Breast epithelium (tissue), 4 donors: ENCODE results near the gene DSCAML1. TPM values are rescaled to one million over a fixed set of nuclear protein-coding genes. Genes with fewer than 3 reads are reported as not detected.

Experiments used
- DNase-seq, 2 donors: peaks; one replicate each; pipeline ENCODE4 v3.0.0-alpha.2; 2019; ENCODE audit warnings: low spot score in 2 of 2
- H3K27ac ChIP-seq, 2 donors: fragments of 200-600 bp; sonication (generic) in 1 of 2; one replicate each; pipeline ENCODE4 v1.5.1; 2016 to 2019; ENCODE audit warnings: mild to moderate bottlenecking in 1 of 2
- H3K27me3 ChIP-seq, 2 donors: fragments of 200-600 bp; sonication (generic) in 1 of 2; one replicate each; pipeline versions ENCODE4 v1.5.1 to v1.6.0; 2017 to 2019; ENCODE audit warnings: control low read depth in 1 of 2, mild to moderate bottlenecking in 1 of 2
- H3K36me3 ChIP-seq: fragments of 200-600 bp; one replicate; pipeline ENCODE4 v1.5.1; 2019
- H3K4me1 ChIP-seq, 2 donors: fragments of 200-600 bp; sonication (generic); one replicate each; pipeline ENCODE4 v1.5.1; 2016 to 2019; ENCODE audit warnings: control low read depth in 1 of 2
- H3K4me3 ChIP-seq, 3 donors: fragments of 200-600 bp; sonication (generic); 1 replicate in 2 of 3; 2 replicates in 1 of 3; pipeline ENCODE4 v1.5.1; 2016 to 2019; ENCODE audit warnings: mild to moderate bottlenecking in 3 of 3, moderate library complexity in 2 of 3
- H3K9me3 ChIP-seq, 2 donors: fragments of 200-600 bp; sonication (generic) in 1 of 2; one replicate each; pipeline ENCODE4 v1.5.1; 2016 to 2019; ENCODE audit warnings: control low read depth in 1 of 2
- CTCF ChIP-seq, 3 donors: fragments of 450-650 bp; IDR thresholded peaks; one replicate each; pipeline ENCODE4 v1.5.1; 2016 to 2017; ENCODE audit warnings: antibody characterized with exemption in 3 of 3, mild to moderate bottlenecking in 3 of 3, moderate library complexity in 3 of 3
- POLR2A ChIP-seq: fragments of 450-650 bp; IDR thresholded peaks from one replicate; pipeline ENCODE4 v1.6.1; 2016; ENCODE audit warnings: antibody characterized with exemption, mild to moderate bottlenecking, moderate library complexity
- POLR2AphosphoS5 ChIP-seq, 3 donors: sonication (generic); formaldehyde crosslinking; IDR thresholded peaks; one replicate each; pipeline ENCODE4 v1.6.1; 2017; ENCODE audit warnings: antibody characterized with exemption in 3 of 3
- intact Hi-C: fragments of 100-400 bp; cut with DNase I; formaldehyde crosslinking; loops from one replicate; pipeline ENCODE4 v1.15.1; 2023; ENCODE audit warnings: low total_unique reads
- total RNA-seq, 3 donors: library from RNA; depleted of rRNA; stranded (reverse); fragments of >200 nt; gene quantifications; one replicate each; pipeline ENCODE4 v1.1.0, GENCODE V29; 2016

The DSCAML1 gene
- 1 to 10 TPM in 1 of 3 donors, under 1 TPM in 2; 0.33 to 1.8 (median 0.64) TPM for total RNA-seq

GRCh38 chr11:117796872-117797529 is at the start of gene DSCAML1:
Gene DSCAML1 (minus strand): TSS chr11:117797216. CDS start chr11:117797079, 137 bp downstream.
- Histone ChIP-seq H3K27me3 (peaks cover 5 to 52% of the 10 kb centered on the region in 2 donors), H3K27ac (no peak within 1 kb of the TSS), H3K4me3 (peak within 1 kb of the TSS; percentile 24 to 65 (median 47)), H3K4me1 (peaks cover 0 to 12% of the 10 kb centered on the region in 2 donors), H3K9me3 (no peaks in the 10 kb centered on the region), H3K36me3 (no peaks in the 10 kb centered on the region)
- TF ChIP-seq CTCF (IDR thresholded peaks at IDR 0.05) (no peak), POLR2AphosphoS5 (IDR thresholded peaks at IDR 0.05) (no peak), POLR2A (no peak)
- DNase-seq: no peak
- intact Hi-C loops: no loop called here

- intact Hi-C loops: loop anchor here (5.0 kb wide), 1 partner anchor 103 kb away; no protein-coding TSS in a partner anchor
- Histone ChIP-seq H3K36me3 (no peaks in the 10 kb centered on the region), H3K27me3 (no peaks in the 10 kb centered on the region), H3K27ac (no peak overlapping the region), H3K4me3 (no peak overlapping the region), H3K4me1 (no peaks in the 10 kb centered on the region), H3K9me3 (no peaks in the 10 kb centered on the region)
- DNase-seq: peak; percentile 67 to 84
- TF ChIP-seq CTCF (IDR thresholded peaks at IDR 0.05) (peak; percentile 97 to 98 (median 98)), POLR2A (no peak), POLR2AphosphoS5 (IDR thresholded peaks at IDR 0.05) (peak in 1 of 3 donors; percentile 21)
Measured at GRCh38 chr11:117843666-117844484, 46.9 kb upstream of the DSCAML1 start.

- Histone ChIP-seq H3K27me3 (no peaks in the 10 kb centered on the region), H3K27ac (no peak overlapping the region), H3K36me3 (no peaks in the 10 kb centered on the region), H3K4me3 (no peak overlapping the region), H3K4me1 (no peaks in the 10 kb centered on the region), H3K9me3 (no peaks in the 10 kb centered on the region)
- intact Hi-C loops: loop anchor here (5.0 kb wide), 1 partner anchor 105 kb away; no protein-coding TSS in a partner anchor
- DNase-seq: peak in 1 of 2 donors; percentile 17
- no peak for TF ChIP-seq CTCF (IDR thresholded peaks at IDR 0.05)
- no peak for TF ChIP-seq POLR2AphosphoS5 (IDR thresholded peaks at IDR 0.05)
- no peak for TF ChIP-seq POLR2A
Measured at GRCh38 chr11:117842131-117842941, 45.3 kb upstream of the DSCAML1 start.

GRCh38 chr11:117841551-117842031 is 44.6 kb upstream of the DSCAML1 start:
- DNase-seq: peak in 1 of 2 donors; percentile 2
- Histone ChIP-seq H3K27me3 (no peaks in the 10 kb centered on the region), H3K36me3 (no peaks in the 10 kb centered on the region), H3K27ac (no peak overlapping the region), H3K4me3 (no peak overlapping the region), H3K9me3 (no peaks in the 10 kb centered on the region), H3K4me1 (no peaks in the 10 kb centered on the region)
- no peak for TF ChIP-seq POLR2AphosphoS5 (IDR thresholded peaks at IDR 0.05)
- intact Hi-C loops: loop anchor here (5.0 kb wide), 1 partner anchor 106 kb away; no protein-coding TSS in a partner anchor

- Histone ChIP-seq H3K4me1 (no peaks in the 10 kb centered on the region), H3K4me3 (no peak overlapping the region), H3K9me3 (no peaks in the 10 kb centered on the region), H3K36me3 (no peaks in the 10 kb centered on the region), H3K27ac (no peak overlapping the region), H3K27me3 (no peaks in the 10 kb centered on the region)
- no peak for TF ChIP-seq POLR2AphosphoS5 (IDR thresholded peaks at IDR 0.05)
- no peak for TF ChIP-seq POLR2A
- no peak for TF ChIP-seq CTCF (IDR thresholded peaks at IDR 0.05)
- intact Hi-C loops: loop anchor here (5.0 kb wide), 1 partner anchor 106 kb away; no protein-coding TSS in a partner anchor
- DNase-seq: peak in 1 of 2 donors; percentile 9
Measured at GRCh38 chr11:117840881-117841550, 44.0 kb upstream of the DSCAML1 start.
